Stimulated activated CD4-positive, alpha-beta T cell treated with anti-CD3 and anti-CD28 coated beads, TNF-alpha, amount 100 ng/mL, for 48 hours (primary cell): ENCODE results near the gene TRNP1.

Experiments
- DNase-seq, 3 donors: peaks; one replicate each; pipeline ENCODE4 v3.0.0-alpha.2; 2020; ENCODE audit warnings: low read depth in 3 of 3

Gene TRNP1

GRCh38 chr1:27026621-27027574 is 33.4 kb downstream of the TRNP1 start:
- DNase-seq = no peak

GRCh38 chr1:27027575-27028250 is 34.2 kb downstream of the TRNP1 start:
- DNase-seq = no peak

- DNase-seq = no peak
Measured at GRCh38 chr1:27029517-27029916, 36.0 kb downstream of the TRNP1 start.

GRCh38 chr1:27031235-27032118 is 38.0 kb downstream of the TRNP1 start:
- DNase-seq = no peak

- no peak for DNase-seq
Measured at GRCh38 chr1:27032119-27032461, 38.6 kb downstream of the TRNP1 start.

GRCh38 chr1:27033043-27033746 is 39.7 kb downstream of the TRNP1 start:
- DNase-seq = no peak

- no peak for DNase-seq
Measured at GRCh38 chr1:27035344-27035743, 41.9 kb downstream of the TRNP1 start.

GRCh38 chr1:27036718-27037117 is 43.2 kb downstream of the TRNP1 start:
- no peak for DNase-seq

GRCh38 chr1:27037518-27037917 is 44.0 kb downstream of the TRNP1 start:
- no peak for DNase-seq

- no peak for DNase-seq
Measured at GRCh38 chr1:27038020-27038419, 44.5 kb downstream of the TRNP1 start.

GRCh38 chr1:27042670-27043069 is 49.2 kb downstream of the TRNP1 start:
- no peak for DNase-seq

GRCh38 chr1:27044613-27045151 is 51.2 kb downstream of the TRNP1 start:
- DNase-seq = peak; percentile 77 to 89 (median 83)

- DNase-seq = peak; percentile 31 to 51 (median 40)
Measured at GRCh38 chr1:27045973-27046558, 52.6 kb downstream of the TRNP1 start.

- no peak for DNase-seq
Measured at GRCh38 chr1:27047914-27048313, 54.4 kb downstream of the TRNP1 start.

GRCh38 chr1:27049100-27049499 is 55.6 kb downstream of the TRNP1 start:
- DNase-seq = no peak

GRCh38 chr1:27049607-27050006 is 56.1 kb downstream of the TRNP1 start:
- DNase-seq = no peak
